ENCODE results near the gene GFPT2. TPM values are rescaled to one million over a fixed set of nuclear protein-coding genes. Genes with fewer than 3 reads are reported as not detected.

Gene GFPT2
- total and polyA plus RNA-seq, 2 of the 8 experiments (the other 6 are each of a cell fraction or from before 2014, with no cell fraction given): 83.7 to 143 TPM

DNA sequence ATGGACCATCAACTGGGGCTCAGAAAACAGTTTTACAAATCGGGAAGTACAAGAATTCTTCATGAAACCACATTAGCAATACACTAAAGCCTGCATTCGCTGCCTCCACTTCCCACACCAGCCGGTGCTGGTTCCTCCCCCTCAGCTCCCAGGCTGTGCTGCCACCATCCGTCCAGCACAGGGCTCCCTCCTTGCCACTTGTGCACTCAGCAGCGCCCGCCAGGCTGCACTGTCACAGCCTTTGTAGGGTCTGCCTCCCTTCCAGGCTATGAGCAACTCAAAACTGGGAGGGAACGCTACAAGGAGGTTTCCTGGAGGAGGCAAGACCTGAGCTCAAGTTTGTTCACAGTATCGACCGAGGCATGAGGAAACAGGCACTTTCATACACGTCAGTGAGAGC lies 69.0 kb downstream of the GFPT2 start:
- no peak overlapping the region for H4K8ac ChIP-seq (ENCODE audit: extremely low read depth, insufficient read depth, low read length)
- no peaks in the 10 kb centered on the region for H3K23me2 ChIP-seq (ENCODE audit: low read depth, low read length)
- H3K9ac ChIP-seq (replicated peaks in 1 of 4; ENCODE audit: extremely low read depth in 1 of 4, low read depth in 3 of 4, low read length in 3 of 4): no peak overlapping the region
- no peaks in the 10 kb centered on the region for H3K9me3 ChIP-seq (ENCODE audit: insufficient read depth in 2 of 2, low read depth in 1 of 2, low read length in 1 of 2)
- H3K14ac ChIP-seq (ENCODE audit: insufficient read length): no peak overlapping the region
- H3K79me2 ChIP-seq (ENCODE audit: control insufficient read depth in 1 of 2, insufficient read depth in 2 of 2, low read length in 2 of 2): peaks cover 0 to 56% of the 10 kb centered on the region in 2 experiments; a peak in 2 of 4 replicates
- DNase-seq (ENCODE audit: low read depth in 1 of 2, low spot score in 2 of 2) (no peak), FAIRE-seq (no peak)
- H3K27ac ChIP-seq (ENCODE audit: low read depth, low read length): no peak overlapping the region
- POLR2A ChIA-PET (ENCODE audit: partially characterized antibody): interaction anchor here (0.6 to 0.8 kb wide), 2 partner anchors 13 to 18 kb away, joined by 3 to 4 read pairs; no protein-coding TSS in a partner anchor
- no peak overlapping the region for H2AFZ ChIP-seq (ENCODE audit: low read length)
- H3K23ac ChIP-seq (ENCODE audit: insufficient read length): no peak overlapping the region
- CTCF ChIA-PET (ENCODE audit: partially characterized antibody): interaction anchor here (0.6 to 1.9 kb wide), 7 partner anchors 8 to 321 kb away, joined by 3 to 15 read pairs (median 4); no protein-coding TSS in a partner anchor
- no peak overlapping the region for H4K5ac ChIP-seq (ENCODE audit: insufficient read length, low read depth, low read length)
- H3K4me1 ChIP-seq (replicated peaks in 1 of 4; ENCODE audit: control insufficient read depth in 3 of 4, insufficient read depth in 4 of 4, low read length in 3 of 4): no peaks in the 10 kb centered on the region; a peak in 1 of 7 replicates
- H3K4me2 ChIP-seq (ENCODE audit: insufficient read depth in 1 of 2, low read depth in 2 of 2, low read length in 2 of 2): no peak overlapping the region
- no peak overlapping the region for H2BK20ac ChIP-seq (ENCODE audit: low read length)
- H2BK12ac ChIP-seq (ENCODE audit: low read depth, low read length): no peak overlapping the region
- no peak overlapping the region for H3K4ac ChIP-seq (replicated peaks; ENCODE audit: insufficient read length, low read depth, low read length)
- H2BK5ac ChIP-seq (ENCODE audit: low read depth, low read length): peak overlapping the region; percentile 40; the same call in 1 of the 2 replicates
- H2BK120ac ChIP-seq (replicated peaks; ENCODE audit: low read depth, low read length): no peak overlapping the region
- no peaks in the 10 kb centered on the region for H3K27me3 ChIP-seq (replicated peaks in 1 of 4; ENCODE audit: control insufficient read depth in 3 of 4, extremely low read depth in 1 of 4, insufficient read depth in 3 of 4, low read length in 3 of 4)
- H3K36me3 ChIP-seq (ENCODE audit: control insufficient read depth in 2 of 4, insufficient read depth in 4 of 4, low read length in 3 of 4): peaks cover 0 to 13% (median 4%) of the 10 kb centered on the region in 4 experiments; a peak in 3 of 8 replicates
- peaks cover 4 to 9% of the 10 kb centered on the region in 2 experiments for H4K20me1 ChIP-seq (replicated peaks in 1 of 2; ENCODE audit: control insufficient read depth in 1 of 2, insufficient read depth in 2 of 2, low read length in 2 of 2)
- no peak overlapping the region for H4K91ac ChIP-seq (replicated peaks; ENCODE audit: insufficient read length, low read length)
- WGBS, 2 experiments (ENCODE audit: extremely low coverage in 1 of 2, insufficient coverage in 1 of 2, insufficient read length in 1 of 2, insufficient replicate concordance in 2 of 2, low coverage in 1 of 2, low lambda C conversion rate in 2 of 2, missing lambda C conversion rate in 1 of 2): 76% methylated on average over 10 of the region's 10 CpGs; no CpG with 5 or more reads in 1 of the 2 experiments
- no peak overlapping the region for H2BK15ac ChIP-seq (ENCODE audit: low read length)
- no peak overlapping the region for H3K4me3 ChIP-seq (ENCODE audit: extremely low read depth in 1 of 4, insufficient read depth in 2 of 4, low read depth in 3 of 4, low read length in 4 of 4)
- H3K18ac ChIP-seq (ENCODE audit: extremely low read depth, low read length): no peak overlapping the region
- H3K79me1 ChIP-seq (ENCODE audit: low read depth, low read length): peaks cover 16% of the 10 kb centered on the region
- H3K56ac ChIP-seq (replicated peaks; ENCODE audit: insufficient read length, low read depth, low read length): no peak overlapping the region
- no peak overlapping the region for H2AK5ac ChIP-seq (ENCODE audit: low read depth, low read length)
- no peak for TF ChIP-seq SUZ12 (IDR thresholded peaks at IDR 0.05; ENCODE audit: low read length)
- TF ChIP-seq, protein P1, sequence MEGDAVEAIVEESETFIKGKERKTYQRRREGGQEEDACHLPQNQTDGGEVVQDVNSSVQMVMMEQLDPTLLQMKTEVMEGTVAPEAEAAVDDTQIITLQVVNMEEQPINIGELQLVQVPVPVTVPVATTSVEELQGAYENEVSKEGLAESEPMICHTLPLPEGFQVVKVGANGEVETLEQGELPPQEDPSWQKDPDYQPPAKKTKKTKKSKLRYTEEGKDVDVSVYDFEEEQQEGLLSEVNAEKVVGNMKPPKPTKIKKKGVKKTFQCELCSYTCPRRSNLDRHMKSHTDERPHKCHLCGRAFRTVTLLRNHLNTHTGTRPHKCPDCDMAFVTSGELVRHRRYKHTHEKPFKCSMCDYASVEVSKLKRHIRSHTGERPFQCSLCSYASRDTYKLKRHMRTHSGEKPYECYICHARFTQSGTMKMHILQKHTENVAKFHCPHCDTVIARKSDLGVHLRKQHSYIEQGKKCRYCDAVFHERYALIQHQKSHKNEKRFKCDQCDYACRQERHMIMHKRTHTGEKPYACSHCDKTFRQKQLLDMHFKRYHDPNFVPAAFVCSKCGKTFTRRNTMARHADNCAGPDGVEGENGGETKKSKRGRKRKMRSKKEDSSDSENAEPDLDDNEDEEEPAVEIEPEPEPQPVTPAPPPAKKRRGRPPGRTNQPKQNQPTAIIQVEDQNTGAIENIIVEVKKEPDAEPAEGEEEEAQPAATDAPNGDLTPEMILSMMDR (IDR thresholded peaks at IDR 0.05; ENCODE audit: control extremely low read depth in 1 of 3, insufficient read depth in 1 of 3, low read depth in 1 of 3, low read length in 3 of 3): peak; percentile 34 to 47 (median 42)
- TF ChIP-seq NANOG (IDR thresholded peaks at IDR 0.05; ENCODE audit: insufficient read depth, low read depth, low read length, poor library complexity, severe bottlenecking): no peak
- peak; percentile 11 to 31; a peak in 3 of 4 replicates for TF ChIP-seq RAD21 (IDR thresholded peaks at IDR 0.05 in 1 of 2, conservative IDR thresholded peaks at IDR 0.05 in 1 of 2; ENCODE audit: low read depth in 2 of 2, low read length in 2 of 2)
- no peak for TF ChIP-seq SP4 (IDR thresholded peaks at IDR 0.05; ENCODE audit: low read length)
- TF ChIP-seq CBX8 (IDR thresholded peaks at IDR 0.05; ENCODE audit: borderline replicate concordance, low read depth, low read length): no peak
- no peak for TF ChIP-seq KDM5A (IDR thresholded peaks at IDR 0.05; ENCODE audit: low read length)
- TF ChIP-seq ATF3 (IDR thresholded peaks at IDR 0.05; ENCODE audit: insufficient read depth, low read depth, low read length): no peak
- no peak for TF ChIP-seq PHF8 (conservative IDR thresholded peaks at IDR 0.05; ENCODE audit: low read depth, low read length)
- no peak for TF ChIP-seq SIRT6 (IDR thresholded peaks at IDR 0.05; ENCODE audit: low read length)

All from H1 (cell line).